Nephron progenitor cell (in vitro differentiated cells): ENCODE results near the gene PCDH15.

Experiments used
- DNase-seq: peaks from one replicate; pipeline ENCODE4 v3.0.0; 2021
- H3K27ac Mint-ChIP-seq: 2 replicates; pipeline ENCODE4 v1.8.0; 2021; ENCODE audit warnings: mild to moderate bottlenecking, moderate library complexity, mixed read lengths
- H3K27me3 Mint-ChIP-seq: 2 replicates; pipeline ENCODE4 v1.8.0; 2021; ENCODE audit warnings: mild to moderate bottlenecking, low read depth, mixed read lengths; ENCODE audit not compliant: poor library complexity
- H3K36me3 Mint-ChIP-seq: 2 replicates; pipeline ENCODE4 v1.8.0; 2021; ENCODE audit warnings: low read depth, mixed read lengths
- H3K4me1 Mint-ChIP-seq: 2 replicates; pipeline ENCODE4 v1.8.0; 2021; ENCODE audit warnings: mixed read lengths
- H3K4me3 Mint-ChIP-seq: 2 replicates; pipeline ENCODE4 v1.8.0; 2021; ENCODE audit warnings: mild to moderate bottlenecking, moderate library complexity, mixed read lengths
- H3K9me3 Mint-ChIP-seq: 2 replicates; pipeline ENCODE4 v1.8.0; 2021; ENCODE audit warnings: mild to moderate bottlenecking, moderate library complexity, mixed read lengths
- CTCF ChIP-seq: fragments of 200-600 bp; sonication (generic); IDR thresholded peaks from 2 replicates; pipeline ENCODE4 v1.5.0; 2021; ENCODE audit warnings: antibody characterized with exemption

PCDH15 gene

DNA sequence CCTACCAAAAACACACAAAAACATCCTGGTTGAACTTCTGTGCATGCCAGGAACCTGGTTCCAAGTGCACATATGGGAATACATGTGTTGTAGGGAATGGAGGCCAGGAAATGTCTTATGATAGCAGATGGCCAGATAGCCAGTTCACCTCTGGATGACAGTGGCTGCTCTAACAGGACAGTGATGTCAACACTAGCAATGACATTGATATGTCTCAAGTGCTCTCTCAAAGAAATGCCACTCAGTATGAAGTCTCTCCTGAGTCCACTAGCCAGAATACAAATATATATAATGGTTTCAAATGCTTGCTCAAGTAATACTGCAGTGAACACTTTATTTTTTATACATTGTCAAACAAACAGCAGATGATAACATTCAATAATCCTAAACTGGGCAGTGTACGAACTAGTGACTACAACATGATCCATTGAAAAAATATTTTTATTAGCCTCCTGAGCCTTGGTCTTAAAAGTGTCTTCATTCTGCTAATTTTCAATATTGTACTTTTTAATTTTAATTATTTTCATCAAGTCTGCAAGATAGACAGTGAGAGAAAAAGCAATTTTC is 26.0 kb upstream of the PCDH15 start:
- H3K36me3 Mint-ChIP-seq, result no peaks in the 10 kb centered on the region
- H3K9me3 Mint-ChIP-seq, result no peaks in the 10 kb centered on the region
- H3K4me1 Mint-ChIP-seq, result no peaks in the 10 kb centered on the region
- H3K4me3 Mint-ChIP-seq, result no peak overlapping the region
- TF ChIP-seq CTCF, result no peak
- no peak overlapping the region for H3K27ac Mint-ChIP-seq
- H3K27me3 Mint-ChIP-seq, result no peaks in the 10 kb centered on the region
- no peak for DNase-seq

GRCh38 chr10:54815583-54815982 is 14.6 kb upstream of the PCDH15 start:
- H3K27ac Mint-ChIP-seq, result no peak overlapping the region
- H3K4me1 Mint-ChIP-seq, result no peaks in the 10 kb centered on the region
- no peak for DNase-seq
- H3K9me3 Mint-ChIP-seq, result no peaks in the 10 kb centered on the region
- no peak overlapping the region for H3K4me3 Mint-ChIP-seq
- H3K36me3 Mint-ChIP-seq, result no peaks in the 10 kb centered on the region
- no peaks in the 10 kb centered on the region for H3K27me3 Mint-ChIP-seq
- TF ChIP-seq CTCF, result no peak

- no peak for TF ChIP-seq CTCF
- H3K4me1 Mint-ChIP-seq, result peaks cover 2% of the 10 kb centered on the region
- H3K27ac Mint-ChIP-seq, result no peak overlapping the region
- no peak for DNase-seq
- no peaks in the 10 kb centered on the region for H3K9me3 Mint-ChIP-seq
- H3K27me3 Mint-ChIP-seq, result no peaks in the 10 kb centered on the region
- no peak overlapping the region for H3K4me3 Mint-ChIP-seq
- no peaks in the 10 kb centered on the region for H3K36me3 Mint-ChIP-seq
Measured at GRCh38 chr10:54808186-54808935, 7.3 kb upstream of the PCDH15 start.

DNA sequence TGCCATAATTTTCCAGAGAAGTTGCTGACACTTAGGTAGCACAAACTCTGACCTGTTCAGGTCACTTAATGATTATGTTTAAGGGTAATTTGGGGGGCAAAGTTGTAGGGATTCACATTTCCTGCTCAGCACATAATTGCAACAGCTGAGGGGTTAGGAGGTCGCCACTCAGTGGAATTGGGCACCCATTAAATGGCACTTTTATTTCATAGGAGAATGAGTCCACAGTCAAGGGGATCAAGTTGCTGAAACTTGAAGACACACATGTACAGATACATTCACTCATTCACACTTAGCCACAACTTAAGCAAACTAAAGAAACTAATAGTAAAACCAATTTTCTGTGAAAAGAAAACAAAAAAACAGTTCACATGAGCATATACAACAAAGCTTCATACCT is 1.5 kb downstream of the PCDH15 start:
- TF ChIP-seq CTCF, result no peak
- Mint-ChIP-seq H3K36me3 (peaks cover 6% of the 10 kb centered on the region), H3K27me3 (no peaks in the 10 kb centered on the region), H3K9me3 (peaks cover 8% of the 10 kb centered on the region), H3K4me1 (peaks cover 70% of the 10 kb centered on the region), H3K27ac (peak overlapping the region; percentile 72), H3K4me3 (peak overlapping the region; percentile 81)
- peak; percentile 19 for DNase-seq

DNA sequence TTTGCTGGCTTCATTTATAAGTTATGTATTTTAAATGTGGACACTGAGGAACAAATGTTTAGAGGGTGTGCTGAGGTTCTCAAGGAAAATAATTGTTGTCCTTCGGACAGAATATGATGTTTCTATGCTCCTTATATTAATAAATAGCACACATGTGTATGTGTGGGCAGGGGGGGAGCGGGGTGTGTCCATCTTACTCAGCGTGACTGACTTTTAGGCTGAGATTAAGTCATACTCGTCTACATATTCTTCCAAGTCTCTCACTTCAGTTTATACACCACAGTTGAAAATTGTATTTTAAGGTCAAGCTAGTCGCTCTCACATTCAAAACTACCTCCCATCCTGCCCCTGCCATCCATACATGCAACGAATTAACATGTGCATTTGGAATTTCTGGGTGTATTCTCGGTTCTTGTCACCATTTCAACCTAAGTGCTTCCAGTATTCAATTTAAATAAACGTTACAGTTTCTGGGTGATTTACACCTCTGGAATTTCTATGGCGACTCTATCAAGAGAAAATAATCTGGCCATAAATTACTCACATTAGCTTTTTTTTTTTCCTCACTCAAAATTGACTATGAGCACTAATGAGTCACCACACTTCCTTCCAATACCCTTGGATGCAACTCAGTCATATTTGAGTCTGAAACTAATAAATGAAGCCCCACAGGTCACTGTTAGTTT is 3.3 kb downstream of the PCDH15 start:
- H3K4me3 Mint-ChIP-seq, result peak overlapping the region; percentile 81
- no peaks in the 10 kb centered on the region for H3K27me3 Mint-ChIP-seq
- H3K36me3 Mint-ChIP-seq, result peaks cover 6% of the 10 kb centered on the region
- peaks cover 62% of the 10 kb centered on the region for H3K4me1 Mint-ChIP-seq
- peak overlapping the region; percentile 35 for H3K27ac Mint-ChIP-seq
- TF ChIP-seq CTCF, result no peak
- DNase-seq, result no peak
- peaks cover 8% of the 10 kb centered on the region for H3K9me3 Mint-ChIP-seq
